Memory B cell (primary cell): ENCODE data around the gene LRIT1.
A peak's percentile ranks its signal among the peaks of the same experiment; 100 is the strongest.

ENCODE experiments used
- ATAC-seq: fragments of 150-1000 bp; cut with Tn5 transposase; 2 replicates; pipeline ENCODE4 v1.10.0; 2021; ENCODE audit warnings: low read depth, mild to moderate bottlenecking, moderate library complexity
- DNase-seq, 2 donors: peaks; one replicate each; pipeline ENCODE4 v3.0.0; 2022; ENCODE audit warnings: low spot score in 2 of 2
- H3K27ac Mint-ChIP-seq: one replicate; pipeline ENCODE4 v1.8.0; 2022; ENCODE audit warnings: mild to moderate bottlenecking, moderate library complexity, mixed read lengths
- H3K27me3 Mint-ChIP-seq: one replicate; pipeline ENCODE4 v1.8.0; 2022; ENCODE audit warnings: mixed read lengths
- H3K36me3 Mint-ChIP-seq: one replicate; pipeline ENCODE4 v1.8.0; 2022; ENCODE audit warnings: mild to moderate bottlenecking, mixed read lengths
- H3K4me1 Mint-ChIP-seq: one replicate; pipeline ENCODE4 v1.8.0; 2022; ENCODE audit warnings: mixed read lengths
- H3K4me3 Mint-ChIP-seq: one replicate; pipeline ENCODE4 v1.8.0; 2022; ENCODE audit warnings: mild to moderate bottlenecking, moderate library complexity, mixed read lengths
- H3K9me3 Mint-ChIP-seq: one replicate; pipeline ENCODE4 v1.8.0; 2022; ENCODE audit warnings: mixed read lengths

Gene LRIT1

GRCh38 chr10:84198206-84198915, 43.0 kb downstream of the LRIT1 start:
- Mint-ChIP-seq H3K27me3 (peaks cover 12% of the 10 kb centered on the region), H3K27ac (no peak overlapping the region), H3K4me3 (no peak overlapping the region), H3K4me1 (no peaks in the 10 kb centered on the region), H3K36me3 (no peaks in the 10 kb centered on the region), H3K9me3 (no peaks in the 10 kb centered on the region)
- DNase-seq (no peak), ATAC-seq (no peak)

- Mint-ChIP-seq H3K27ac (no peak overlapping the region), H3K36me3 (no peaks in the 10 kb centered on the region), H3K27me3 (peaks cover 14% of the 10 kb centered on the region), H3K4me3 (no peak overlapping the region), H3K9me3 (no peaks in the 10 kb centered on the region), H3K4me1 (no peaks in the 10 kb centered on the region)
- DNase-seq: no peak
- ATAC-seq: no peak
Measured at GRCh38 chr10:84197643-84198042, 43.7 kb downstream of the LRIT1 start.

- no peaks in the 10 kb centered on the region for H3K36me3 Mint-ChIP-seq
- H3K4me3 Mint-ChIP-seq: no peak overlapping the region
- no peaks in the 10 kb centered on the region for H3K4me1 Mint-ChIP-seq
- peaks cover 14% of the 10 kb centered on the region for H3K27me3 Mint-ChIP-seq
- ATAC-seq: no peak
- no peak overlapping the region for H3K27ac Mint-ChIP-seq
- DNase-seq: no peak
- no peaks in the 10 kb centered on the region for H3K9me3 Mint-ChIP-seq
Measured at GRCh38 chr10:84196941-84197340, 44.4 kb downstream of the LRIT1 start.

- DNase-seq: no peak
- Mint-ChIP-seq H3K4me1 (peaks cover 3% of the 10 kb centered on the region), H3K27me3 (peaks cover 20% of the 10 kb centered on the region)
Measured at GRCh38 chr10:84196083-84196482, 45.3 kb downstream of the LRIT1 start.

GRCh38 chr10:84195044-84195830, 46.1 kb downstream of the LRIT1 start:
- Mint-ChIP-seq H3K36me3 (no peaks in the 10 kb centered on the region), H3K27ac (no peak overlapping the region), H3K27me3 (peaks cover 19% of the 10 kb centered on the region), H3K4me1 (peaks cover 3% of the 10 kb centered on the region), H3K9me3 (no peaks in the 10 kb centered on the region), H3K4me3 (peak overlapping the region; percentile 70)
- DNase-seq: no peak
- no peak for ATAC-seq

More at GRCh38 chr10:84196083-84196482, 45.3 kb downstream of the LRIT1 start:
- Mint-ChIP-seq H3K36me3 (no peaks in the 10 kb centered on the region), H3K27ac (no peak overlapping the region), H3K9me3 (no peaks in the 10 kb centered on the region), H3K4me3 (no peak overlapping the region)
- peak; percentile 23 for ATAC-seq

GRCh38 chr10:84194424-84195043, 46.8 kb downstream of the LRIT1 start, which contains the start of gene CDHR1:
Gene CDHR1, plus strand, starts transcription at chr10:84194537. Its CDS starts 224 bp downstream, at chr10:84194761.
- peaks cover 3% of the 10 kb centered on the region for H3K4me1 Mint-ChIP-seq
- peak in 1 of 2 donors; percentile 34 for DNase-seq
- H3K36me3 Mint-ChIP-seq: no peaks in the 10 kb centered on the region
- H3K4me3 Mint-ChIP-seq: peak within 1 kb of the TSS; percentile 70
- peak; percentile 82 for ATAC-seq
- no peak within 1 kb of the TSS for H3K27ac Mint-ChIP-seq
- no peaks in the 10 kb centered on the region for H3K9me3 Mint-ChIP-seq
- peaks cover 17% of the 10 kb centered on the region for H3K27me3 Mint-ChIP-seq

- H3K36me3 Mint-ChIP-seq: no peaks in the 10 kb centered on the region
- H3K9me3 Mint-ChIP-seq: no peaks in the 10 kb centered on the region
- H3K27ac Mint-ChIP-seq: no peak overlapping the region
- H3K4me1 Mint-ChIP-seq: peaks cover 3% of the 10 kb centered on the region
- no peak for ATAC-seq
- DNase-seq: no peak
- H3K27me3 Mint-ChIP-seq: peaks cover 17% of the 10 kb centered on the region
- H3K4me3 Mint-ChIP-seq: peak overlapping the region; percentile 43
Measured at GRCh38 chr10:84193846-84194423, 47.4 kb downstream of the LRIT1 start.

GRCh38 chr10:84193327-84193726, 48.0 kb downstream of the LRIT1 start:
- H3K27ac Mint-ChIP-seq: no peak overlapping the region
- H3K4me1 Mint-ChIP-seq: peaks cover 3% of the 10 kb centered on the region
- no peaks in the 10 kb centered on the region for H3K9me3 Mint-ChIP-seq
- H3K4me3 Mint-ChIP-seq: no peak overlapping the region
- H3K27me3 Mint-ChIP-seq: peaks cover 16% of the 10 kb centered on the region
- no peak for DNase-seq
- no peaks in the 10 kb centered on the region for H3K36me3 Mint-ChIP-seq
- no peak for ATAC-seq

GRCh38 chr10:84191106-84191505, 50.2 kb downstream of the LRIT1 start:
- ATAC-seq (no peak), DNase-seq (no peak)
- H3K27ac Mint-ChIP-seq: no peak overlapping the region
- peaks cover 14% of the 10 kb centered on the region for H3K27me3 Mint-ChIP-seq
- peaks cover 3% of the 10 kb centered on the region for H3K4me1 Mint-ChIP-seq
- no peaks in the 10 kb centered on the region for H3K9me3 Mint-ChIP-seq
- no peak overlapping the region for H3K4me3 Mint-ChIP-seq
- H3K36me3 Mint-ChIP-seq: no peaks in the 10 kb centered on the region

GRCh38 chr10:84190621-84191020, 50.7 kb downstream of the LRIT1 start:
- Mint-ChIP-seq H3K4me3 (no peak overlapping the region), H3K27ac (no peak overlapping the region), H3K36me3 (no peaks in the 10 kb centered on the region), H3K27me3 (peaks cover 12% of the 10 kb centered on the region), H3K4me1 (peaks cover 3% of the 10 kb centered on the region), H3K9me3 (no peaks in the 10 kb centered on the region)
- ATAC-seq: no peak
- DNase-seq: no peak

- Mint-ChIP-seq H3K36me3 (no peaks in the 10 kb centered on the region), H3K27ac (no peak overlapping the region), H3K27me3 (peaks cover 9% of the 10 kb centered on the region), H3K9me3 (no peaks in the 10 kb centered on the region), H3K4me1 (peaks cover 3% of the 10 kb centered on the region), H3K4me3 (no peak overlapping the region)
- DNase-seq: no peak
- no peak for ATAC-seq
Measured at GRCh38 chr10:84188815-84189214, 52.5 kb downstream of the LRIT1 start.

- Mint-ChIP-seq H3K27me3 (no peaks in the 10 kb centered on the region), H3K9me3 (no peaks in the 10 kb centered on the region), H3K4me1 (no peaks in the 10 kb centered on the region), H3K36me3 (no peaks in the 10 kb centered on the region), H3K4me3 (no peak overlapping the region), H3K27ac (no peak overlapping the region)
- no peak for DNase-seq
- ATAC-seq: no peak
Measured at GRCh38 chr10:84185526-84186175, 55.7 kb downstream of the LRIT1 start.

- Mint-ChIP-seq H3K36me3 (no peaks in the 10 kb centered on the region), H3K27me3 (no peaks in the 10 kb centered on the region), H3K9me3 (no peaks in the 10 kb centered on the region), H3K4me1 (no peaks in the 10 kb centered on the region), H3K27ac (no peak overlapping the region), H3K4me3 (no peak overlapping the region)
- ATAC-seq: no peak
- no peak for DNase-seq
Measured at GRCh38 chr10:84184517-84184916, 56.8 kb downstream of the LRIT1 start.
